Parathyroid adenoma (tissue), 2 donors: ENCODE data around the gene SPG11.

ENCODE experiments used
- H2AFZ ChIP-seq: fragments of 300-600 bp; sonication (generic); one replicate; pipeline ENCODE4 v1.7.0; 2017; ENCODE audit warnings: antibody characterized with exemption, mild to moderate bottlenecking
- H3K27ac ChIP-seq: fragments of 300-600 bp; sonication (generic); one replicate; pipeline ENCODE4 v1.7.0; 2017
- H3K27me3 ChIP-seq: fragments of 300-600 bp; sonication (generic); one replicate; pipeline ENCODE4 v1.7.0; 2017; ENCODE audit warnings: low read length; ENCODE audit not compliant: control insufficient read depth, insufficient read depth
- H3K36me3 ChIP-seq: fragments of 300-600 bp; sonication (generic); one replicate; pipeline ENCODE4 v1.7.0; 2017; ENCODE audit warnings: low read length; ENCODE audit not compliant: control insufficient read depth, insufficient read depth
- H3K4me1 ChIP-seq: fragments of 300-600 bp; sonication (generic); one replicate; pipeline ENCODE4 v1.7.0; 2017; ENCODE audit warnings: control low read depth
- H3K4me2 ChIP-seq: fragments of 300-600 bp; sonication (generic); one replicate; pipeline ENCODE4 v1.7.0; 2017; ENCODE audit warnings: low read length
- H3K4me3 ChIP-seq: fragments of 300-600 bp; sonication (generic); one replicate; pipeline ENCODE4 v1.7.0; 2017; ENCODE audit warnings: low read depth, low read length
- H3K79me2 ChIP-seq: fragments of 300-600 bp; sonication (generic); one replicate; pipeline ENCODE4 v1.7.0; 2017; ENCODE audit warnings: control low read depth
- H3K9ac ChIP-seq: fragments of 300-600 bp; sonication (generic); one replicate; pipeline ENCODE4 v1.7.0; 2017; ENCODE audit warnings: mild to moderate bottlenecking
- H3K9me3 ChIP-seq: fragments of 300-600 bp; sonication (generic); one replicate; pipeline ENCODE4 v1.7.0; 2017; ENCODE audit warnings: low read length; ENCODE audit not compliant: control insufficient read depth
- TF ChIP-seq, protein P1 (sequence below): fragments of 300-600 bp; sonication (generic); IDR thresholded peaks from one replicate; pipeline ENCODE4 v1.7.0; 2017; ENCODE audit warnings: antibody characterized with exemption, mild to moderate bottlenecking
- donor health status: primary hyperparathyroidism.

Gene SPG11

DNA sequence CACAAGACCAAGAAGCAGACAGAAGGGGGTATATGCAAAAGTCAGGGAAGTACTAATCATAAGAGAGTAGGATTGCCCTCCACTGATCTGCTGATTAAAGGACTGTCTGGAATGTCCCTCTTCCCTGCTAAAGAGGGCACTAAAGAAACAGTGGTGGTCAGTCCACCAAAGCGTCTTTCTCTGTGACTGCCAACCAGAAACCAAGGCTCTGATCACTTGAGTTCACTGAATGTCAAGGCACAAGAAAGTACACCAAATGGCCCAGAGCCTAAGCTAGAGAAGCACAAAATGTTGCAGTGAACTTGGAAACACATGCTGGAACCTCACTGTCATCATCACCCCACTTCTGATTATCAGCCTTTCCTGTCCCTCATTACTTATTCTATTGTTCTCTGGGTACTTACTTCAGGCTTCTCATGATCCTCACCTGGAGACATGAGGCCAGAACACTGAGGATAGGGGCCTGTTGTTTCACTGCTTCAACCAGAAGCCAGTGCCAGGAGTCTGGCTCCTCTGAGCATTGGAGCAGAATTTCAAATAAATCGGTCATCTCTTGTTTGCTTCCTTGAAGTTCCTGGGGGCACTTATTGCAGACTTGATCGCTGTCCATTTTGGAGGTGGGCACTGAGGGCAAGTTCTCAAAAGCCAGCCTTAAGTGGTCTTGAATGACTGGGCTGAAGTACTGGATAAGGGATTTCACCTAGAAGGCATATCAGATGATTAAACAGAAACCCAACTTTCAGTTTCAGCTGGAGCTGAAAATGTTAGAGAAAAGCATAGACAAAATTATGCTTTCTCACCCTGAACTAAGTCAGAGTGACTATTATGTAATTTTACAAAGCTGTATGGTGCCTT lies 67.6 kb downstream of the SPG11 start:
- Histone ChIP-seq H3K27ac (no peak overlapping the region), H3K36me3 (no peaks in the 10 kb centered on the region), H2AFZ (no peak overlapping the region), H3K4me1 (no peaks in the 10 kb centered on the region), H3K79me2 (no peaks in the 10 kb centered on the region), H3K4me3 (no peak overlapping the region), H3K9ac (no peak overlapping the region), H3K27me3 (no peaks in the 10 kb centered on the region), H3K4me2 (no peak overlapping the region), H3K9me3 (no peaks in the 10 kb centered on the region)
- TF ChIP-seq, protein P1, sequence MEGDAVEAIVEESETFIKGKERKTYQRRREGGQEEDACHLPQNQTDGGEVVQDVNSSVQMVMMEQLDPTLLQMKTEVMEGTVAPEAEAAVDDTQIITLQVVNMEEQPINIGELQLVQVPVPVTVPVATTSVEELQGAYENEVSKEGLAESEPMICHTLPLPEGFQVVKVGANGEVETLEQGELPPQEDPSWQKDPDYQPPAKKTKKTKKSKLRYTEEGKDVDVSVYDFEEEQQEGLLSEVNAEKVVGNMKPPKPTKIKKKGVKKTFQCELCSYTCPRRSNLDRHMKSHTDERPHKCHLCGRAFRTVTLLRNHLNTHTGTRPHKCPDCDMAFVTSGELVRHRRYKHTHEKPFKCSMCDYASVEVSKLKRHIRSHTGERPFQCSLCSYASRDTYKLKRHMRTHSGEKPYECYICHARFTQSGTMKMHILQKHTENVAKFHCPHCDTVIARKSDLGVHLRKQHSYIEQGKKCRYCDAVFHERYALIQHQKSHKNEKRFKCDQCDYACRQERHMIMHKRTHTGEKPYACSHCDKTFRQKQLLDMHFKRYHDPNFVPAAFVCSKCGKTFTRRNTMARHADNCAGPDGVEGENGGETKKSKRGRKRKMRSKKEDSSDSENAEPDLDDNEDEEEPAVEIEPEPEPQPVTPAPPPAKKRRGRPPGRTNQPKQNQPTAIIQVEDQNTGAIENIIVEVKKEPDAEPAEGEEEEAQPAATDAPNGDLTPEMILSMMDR, result no peak

DNA sequence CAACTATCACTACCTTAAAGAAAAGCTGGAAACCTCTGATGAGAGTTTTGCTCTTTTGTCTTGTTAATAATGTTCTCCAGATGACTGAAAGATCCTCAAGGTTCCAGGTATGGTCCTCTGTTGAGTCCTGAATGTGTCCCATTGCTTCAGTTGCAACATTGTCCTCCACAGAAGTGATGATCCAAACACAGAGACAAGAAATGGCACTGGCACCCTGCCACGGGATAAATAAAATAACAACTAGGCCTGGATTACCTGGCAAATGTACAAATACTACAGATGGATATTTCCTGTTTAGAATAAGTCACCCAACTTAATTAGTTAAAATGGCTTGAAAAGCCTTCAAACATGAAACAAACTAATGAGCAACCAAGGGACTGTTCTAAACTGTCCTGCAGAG lies 68.2 kb downstream of the SPG11 start:
- Histone ChIP-seq H3K27me3 (no peaks in the 10 kb centered on the region), H3K36me3 (no peaks in the 10 kb centered on the region)

DNA sequence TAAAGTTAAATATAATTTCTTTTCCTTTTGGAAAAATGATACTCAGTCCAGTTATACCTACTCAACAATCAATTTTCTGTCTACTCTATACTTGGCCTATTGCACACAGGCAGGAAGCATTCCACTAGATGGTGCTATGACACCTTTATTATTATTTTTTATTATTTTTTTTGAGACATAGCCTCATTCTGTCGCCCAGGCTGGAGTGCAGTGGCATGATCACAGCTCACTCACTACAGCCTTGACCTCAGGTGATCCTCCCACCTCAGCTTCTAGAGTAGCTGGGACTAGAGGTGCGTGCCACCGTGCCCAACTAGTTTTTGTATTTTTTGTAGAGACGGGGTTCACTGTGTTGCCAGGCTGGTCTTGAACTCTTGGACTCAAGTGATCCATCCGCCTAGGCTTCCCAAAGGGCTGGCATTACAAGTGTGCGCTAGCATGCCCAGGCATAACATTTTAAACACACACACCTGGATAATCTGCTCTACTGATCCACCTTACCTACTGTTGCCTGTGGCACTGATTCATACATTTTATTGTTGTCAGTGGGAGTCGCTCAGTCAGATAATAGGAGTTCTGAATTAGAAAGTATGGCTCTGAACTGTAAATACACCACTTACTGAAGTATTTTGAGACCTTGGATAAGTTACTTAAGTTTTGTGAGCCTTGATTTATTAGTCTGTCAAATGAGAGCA lies 70.3 kb downstream of the SPG11 start:
- H3K9me3 ChIP-seq, result no peaks in the 10 kb centered on the region
- H3K36me3 ChIP-seq, result no peaks in the 10 kb centered on the region
- H3K79me2 ChIP-seq, result no peaks in the 10 kb centered on the region
- no peaks in the 10 kb centered on the region for H3K27me3 ChIP-seq
- no peak overlapping the region for H3K9ac ChIP-seq
- TF ChIP-seq, protein P1, result no peak
- H3K4me1 ChIP-seq, result no peaks in the 10 kb centered on the region
- no peak overlapping the region for H3K4me3 ChIP-seq
- H3K4me2 ChIP-seq, result no peak overlapping the region
- H3K27ac ChIP-seq, result no peak overlapping the region
- H2AFZ ChIP-seq, result no peak overlapping the region

More for the DNA sequence above, 68.2 kb downstream of the SPG11 start:
- H3K9me3 ChIP-seq, result no peaks in the 10 kb centered on the region
- no peak overlapping the region for H2AFZ ChIP-seq
- H3K4me2 ChIP-seq, result no peak overlapping the region
- no peak overlapping the region for H3K4me3 ChIP-seq
- TF ChIP-seq, protein P1, result no peak
- no peak overlapping the region for H3K27ac ChIP-seq
- no peaks in the 10 kb centered on the region for H3K4me1 ChIP-seq
- H3K79me2 ChIP-seq, result no peaks in the 10 kb centered on the region
- H3K9ac ChIP-seq, result no peak overlapping the region

DNA sequence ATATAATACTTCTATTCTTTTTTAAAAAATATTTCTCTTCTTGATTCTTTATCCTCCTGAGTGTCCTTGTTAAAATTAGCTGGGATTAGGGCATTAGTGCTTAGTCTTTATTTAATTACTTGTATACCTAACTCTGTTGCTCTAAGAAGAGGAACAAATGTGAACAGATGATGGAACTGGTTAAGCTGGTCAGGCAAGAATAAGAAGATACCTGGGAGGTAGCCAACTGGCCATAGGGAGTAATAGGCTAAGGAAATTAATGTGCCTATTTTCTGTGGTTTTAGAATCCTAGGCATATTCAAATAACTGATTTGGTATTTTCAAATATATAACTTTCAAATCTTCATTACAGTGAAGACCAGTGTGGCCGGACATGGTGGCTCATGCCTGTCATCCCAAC lies 72.1 kb downstream of the SPG11 start:
- Histone ChIP-seq H3K79me2 (no peaks in the 10 kb centered on the region), H2AFZ (no peak overlapping the region), H3K27me3 (no peaks in the 10 kb centered on the region), H3K4me1 (no peaks in the 10 kb centered on the region), H3K27ac (no peak overlapping the region), H3K36me3 (no peaks in the 10 kb centered on the region), H3K9ac (no peak overlapping the region), H3K9me3 (no peaks in the 10 kb centered on the region), H3K4me2 (no peak overlapping the region), H3K4me3 (no peak overlapping the region)
- TF ChIP-seq, protein P1, result no peak
